GM12878 (cell line): ENCODE measurements around the gene SOX30. TPM values are rescaled to one million over a fixed set of nuclear protein-coding genes. Genes with fewer than 3 reads are reported as not detected.
A peak's percentile ranks its signal among the peaks of the same experiment; 100 is the strongest.

Experiments
- ATAC-seq: fragments of 200-7000 bp; cut with Tn5 transposase; 3 replicates; pipeline ENCODE4 v1.9.1; 2020; ENCODE audit warnings: mild to moderate bottlenecking, moderate library complexity
- BruUV-seq: library from RNA; stranded (reverse); fragments of 400-500 nt; replicated peaks from 2 replicates; lab custom pipeline; 2021; lab: Mats Ljungman, UMichigan
- CTCF ChIA-PET: fragments of 300-600 bp; sonication (Branson Sonifier 250); formaldehyde crosslinking; extraction: SDS; loops from one replicate; lab custom pipeline; 2021; ENCODE audit warnings: inconsistent platforms; lab: Yijun Ruan, JAX
- POLR2A ChIA-PET: fragments of 350-600 bp; formaldehyde crosslinking; extraction: SDS; loops from one replicate; lab custom pipeline; 2021; ENCODE audit warnings: inconsistent platforms; lab: Charles Lee
- RAD21 ChIA-PET: fragments of 300-600 bp; sonication (Branson Sonifier 250); formaldehyde crosslinking; loops from one replicate; lab custom pipeline; 2023; ENCODE audit warnings: antibody characterized with exemption; ENCODE audit not compliant: unreplicated experiment; lab: Charles Lee
- SMC1A ChIA-PET: fragments of 300-600 bp; sonication (Branson Sonifier 250); formaldehyde crosslinking; loops from one replicate; lab custom pipeline; 2023; ENCODE audit not compliant: unreplicated experiment, uncharacterized antibody; lab: Charles Lee
- DNase-seq: peaks from one replicate; pipeline ENCODE4 v3.0.0-alpha.2; 2011; ENCODE audit warnings: low read depth, low spot score
- FAIRE-seq: peaks from 3 replicates; lab custom pipeline; 2011; peaks lifted over from hg19 to GRCh38; lab: Jason Lieb, UNC
- H2AFZ ChIP-seq: 2 replicates; pipeline ENCODE4 v1.6.0; 2011; ENCODE audit warnings: low read depth, low read length, control low read depth; ENCODE audit not compliant: control insufficient read depth
- H3K27ac ChIP-seq: 2 replicates; pipeline ENCODE4 v1.5.1; 2011; ENCODE audit warnings: control low read depth; ENCODE audit not compliant: control insufficient read depth, insufficient read depth
- H3K27me3 ChIP-seq, 2 experiments: replicated peaks in 1 of 2; 2 replicates each; pipeline versions ENCODE4 v1.6.0 to v1.6.1; 2011; ENCODE audit warnings: low read length in 1 of 2; ENCODE audit not compliant: control insufficient read depth in 2 of 2, insufficient read depth in 2 of 2
- H3K36me3 ChIP-seq, 2 experiments: 2 replicates each; pipeline ENCODE4 v1.5.1; 2011; ENCODE audit warnings: low read length in 1 of 2; ENCODE audit not compliant: control insufficient read depth in 2 of 2, insufficient read depth in 2 of 2
- H3K4me1 ChIP-seq: 2 replicates; pipeline ENCODE4 v1.6.1; 2011; ENCODE audit warnings: mild to moderate bottlenecking, low read length, moderate library complexity, mixed read lengths; ENCODE audit not compliant: control insufficient read depth, insufficient read depth
- H3K4me2 ChIP-seq: 2 replicates; pipeline ENCODE4 v1.6.0; 2011; ENCODE audit warnings: control low read depth; ENCODE audit not compliant: control insufficient read depth, insufficient read depth
- H3K4me3 ChIP-seq: fragments of 200-600 bp; sonication (generic); 2 replicates; pipeline ENCODE4 v1.5.1; 2016
- H3K79me2 ChIP-seq: 2 replicates; pipeline ENCODE4 v1.6.0; 2011; ENCODE audit warnings: low read length; ENCODE audit not compliant: control insufficient read depth, insufficient read depth
- H3K9ac ChIP-seq: 2 replicates; pipeline ENCODE4 v1.8.0; 2011; ENCODE audit warnings: low read length, control low read depth, mixed read lengths; ENCODE audit not compliant: control insufficient read depth, insufficient read depth
- H3K9me3 ChIP-seq: replicated peaks from 3 replicates; pipeline ENCODE4 v1.5.1; 2011; ENCODE audit warnings: mild to moderate bottlenecking, low read length; ENCODE audit not compliant: control insufficient read depth, insufficient read depth
- H4K20me1 ChIP-seq: 2 replicates; pipeline ENCODE4 v1.6.0; 2011; ENCODE audit not compliant: control insufficient read depth, insufficient read depth
- BCL11A ChIP-seq: IDR thresholded peaks from 2 replicates; pipeline ENCODE4 v1.6.1; 2011; ENCODE audit warnings: low read depth, low read length
- BHLHE40 ChIP-seq, 2 experiments: fragments of 450-650 bp in 1 of 2; IDR thresholded peaks; 2 replicates each; pipeline ENCODE4 v1.6.1; 2011 to 2017; ENCODE audit warnings: low read depth in 2 of 2, borderline replicate concordance in 1 of 2, improper control_type of control experiment in 1 of 2, low read length in 1 of 2, mild to moderate bottlenecking in 1 of 2
- CBX3 ChIP-seq: fragments of 200-600 bp; sonication (generic); IDR thresholded peaks from 2 replicates; pipeline ENCODE4 v1.6.1; 2016; ENCODE audit warnings: low read depth, borderline replicate concordance
- GABPA ChIP-seq: IDR thresholded peaks from 2 replicates; pipeline ENCODE4 v1.6.1; 2014; ENCODE audit warnings: antibody characterized with exemption, low read depth, mild to moderate bottlenecking, inconsistent platforms
- JUND ChIP-seq: IDR thresholded peaks from 2 replicates; pipeline ENCODE4 v1.6.1; 2012; ENCODE audit warnings: low read depth, mild to moderate bottlenecking, low read length, improper control_type of control experiment, moderate library complexity
- KLF5 ChIP-seq: fragments of 450-650 bp; IDR thresholded peaks from 2 replicates; pipeline ENCODE4 v1.6.1; 2014; ENCODE audit warnings: mild to moderate bottlenecking; ENCODE audit not compliant: partially characterized antibody
- MTA2 ChIP-seq: fragments of 450-650 bp; IDR thresholded peaks from 2 replicates; pipeline ENCODE4 v1.6.1; 2016; ENCODE audit warnings: low read depth, mild to moderate bottlenecking, moderate library complexity
- NFYB ChIP-seq: IDR thresholded peaks from 2 replicates; pipeline ENCODE4 v1.6.1; 2011; ENCODE audit warnings: low read depth, mild to moderate bottlenecking, low read length, improper control_type of control experiment, moderate library complexity; ENCODE audit not compliant: insufficient read depth
- PAX8 ChIP-seq: fragments of 450-650 bp; IDR thresholded peaks from 2 replicates; pipeline ENCODE4 v1.6.1; 2017; ENCODE audit warnings: mild to moderate bottlenecking, moderate library complexity
- POLR2A ChIP-seq: IDR thresholded peaks from 2 replicates; pipeline ENCODE4 v1.6.1; 2011; ENCODE audit warnings: low read depth, mild to moderate bottlenecking, low read length
- POLR2AphosphoS2 ChIP-seq: IDR thresholded peaks from 2 replicates; pipeline ENCODE4 v1.6.1; 2011; ENCODE audit warnings: low read depth, mild to moderate bottlenecking, low read length, improper control_type of control experiment, moderate library complexity
- SMC3 ChIP-seq: IDR thresholded peaks from 2 replicates; pipeline ENCODE4 v1.6.1; 2011; ENCODE audit warnings: low read length, improper control_type of control experiment, borderline replicate concordance
- SREBF2 ChIP-seq: IDR thresholded peaks from 2 replicates; pipeline ENCODE4 v1.6.1; 2012; ENCODE audit warnings: mild to moderate bottlenecking, low read length
- TCF12 ChIP-seq: IDR thresholded peaks from 2 replicates; pipeline ENCODE4 v1.6.1; 2011; ENCODE audit warnings: low read depth, mild to moderate bottlenecking, low read length
- ZNF217 ChIP-seq: fragments of 450-650 bp; IDR thresholded peaks from 2 replicates; pipeline ENCODE4 v1.6.1; 2017; ENCODE audit warnings: antibody characterized with exemption, mild to moderate bottlenecking
- WGBS: methylation state at CpG from one replicate; pipeline ENCODE4 v1.1.6; 2016; ENCODE audit warnings: low lambda C conversion rate; ENCODE audit not compliant: insufficient replicate concordance, insufficient coverage; ENCODE audit errors: missing lambda C conversion rate; 5-methylcytosine and 5-hydroxymethylcytosine counted together
- in situ Hi-C: fragments of 300-500 bp; cut with MboI; formaldehyde crosslinking; loops from 9 replicates; pipeline ENCODE4 v1.14.3; 2018; ENCODE audit warnings: mixed read lengths
- intact Hi-C: fragments of 100-400 bp; cut with micrococcal nuclease; formaldehyde crosslinking; loops from one replicate; pipeline ENCODE4 v1.14.2; 2022; ENCODE audit not compliant: unreplicated experiment
- polyA plus RNA-seq, 11 experiments: library from polyadenylated mRNA; depleted of rRNA in 4 of 11; unstranded in 6 of 11; stranded (reverse) in 5 of 11; fragments of >200 nt; fragmentation: Nextera tagmentation in 4 of 11; fragmentation: Illumina TruSeq in 1 of 11; extraction: Ambion mirVana in 4 of 11; extraction: Trizol in 1 of 11; gene quantifications; 1 replicate in 1 of 11; 2 replicates in 10 of 11; pipeline versions ENCODE4 v1.2.1 to v1.2.3, GENCODE V29; 2011 to 2016; ENCODE audit warnings: inconsistent platforms in 2 of 11, missing spikeins in 2 of 11, low read depth in 1 of 11
- total RNA-seq, 4 experiments: library from RNA; depleted of rRNA in 3 of 4; stranded (reverse); fragments of >200 nt in 3 of 4; fragmentation: Illumina TruSeq in 1 of 4; extraction: Trizol in 1 of 4; gene quantifications; 2 replicates each; pipeline versions ENCODE4 v1.2.1 to v1.2.3, GENCODE V29; 2013 to 2021
- TF ChIP-seq, protein P1 (sequence below): fragments of 450-650 bp; IDR thresholded peaks from 2 replicates; pipeline ENCODE4 v1.6.1; 2016; ENCODE audit warnings: mild to moderate bottlenecking
- TF ChIP-seq, protein P2 (sequence below), 3 experiments: IDR thresholded peaks in 2 of 3; conservative IDR thresholded peaks in 1 of 3; 2 replicates each; pipeline ENCODE4 v1.5.1; 2011; ENCODE audit warnings: low read depth in 3 of 3, low read length in 3 of 3, mild to moderate bottlenecking in 3 of 3, control low read depth in 2 of 3, moderate library complexity in 2 of 3, inconsistent platforms in 1 of 3, mixed read lengths in 1 of 3; ENCODE audit not compliant: control insufficient read depth in 2 of 3, insufficient read depth in 1 of 3; ENCODE audit errors: extremely low read depth in 1 of 3

The SOX30 gene
- total and polyA plus RNA-seq, 10 of the 15 experiments (the other 5 are each of a cell fraction or from before 2014, with no cell fraction given) = 0.06 to 0.32 (median 0.10) TPM; not detected in 2

DNA sequence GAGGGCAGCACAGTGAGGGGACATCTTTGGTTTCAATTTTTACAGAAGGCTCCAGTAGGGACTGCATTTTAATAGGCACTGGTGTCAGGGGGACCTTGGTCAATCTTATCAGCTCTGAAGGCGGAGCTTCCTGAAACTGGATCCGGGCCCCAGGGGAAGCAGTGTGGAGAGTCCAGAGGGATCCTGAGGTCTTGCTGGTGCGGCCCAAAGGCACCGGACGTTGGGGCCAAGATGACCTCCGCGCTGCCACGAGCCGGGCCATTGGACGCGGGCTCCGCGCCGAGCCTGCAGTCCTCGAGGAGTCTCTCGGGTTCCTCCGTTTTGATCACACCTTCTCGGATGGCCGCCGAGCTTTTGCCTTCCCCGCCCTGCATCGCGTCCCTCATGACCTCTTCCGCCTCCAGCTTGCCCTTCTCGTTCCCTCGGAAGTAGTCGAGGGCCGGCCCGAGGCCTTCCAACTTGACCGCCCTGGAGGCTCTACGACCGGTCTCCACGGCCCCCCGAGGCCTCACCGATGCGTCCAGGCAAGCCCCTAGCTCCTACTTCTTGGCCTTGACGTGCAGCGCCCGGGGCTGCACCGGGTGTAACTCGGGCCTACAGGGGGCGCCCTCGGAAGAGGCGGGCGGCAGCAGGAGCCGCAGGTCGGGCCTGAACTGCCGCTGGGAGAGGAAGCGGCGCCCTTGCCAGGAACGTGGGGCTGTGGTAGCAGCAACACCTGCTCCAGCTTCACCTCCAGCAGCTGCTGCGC is 37.9 kb upstream of the SOX30 start:
- Histone ChIP-seq H2AFZ (peak overlapping the region; percentile 29; the same call in 1 of the 2 replicates), H3K27me3 (no peaks in the 10 kb centered on the region), H3K79me2 (no peaks in the 10 kb centered on the region), H3K4me2 (no peak overlapping the region), H3K36me3 (no peaks in the 10 kb centered on the region), H4K20me1 (no peaks in the 10 kb centered on the region), H3K9ac (no peak overlapping the region), H3K4me1 (no peaks in the 10 kb centered on the region), H3K27ac (no peak overlapping the region), H3K4me3 (no peak overlapping the region), H3K9me3 (peaks cover 2% of the 10 kb centered on the region; the same call in 1 of the 3 replicates)
- POLR2A ChIA-PET = no interaction called here
- BruUV-seq = no TSS peak
- TF ChIP-seq NFYB (no peak), MTA2 (no peak), BCL11A (no peak), SMC3 (peak; percentile 10; the same call in 1 of the 2 replicates), SREBF2 (no peak), JUND (no peak), BHLHE40 (IDR thresholded peaks at IDR 0.05; ENCODE audit: borderline replicate concordance in 1 of 2, low read depth in 2 of 2, low read length in 1 of 2) (peak in 1 of 2 experiments; percentile 25; a peak in 1 of 4 replicates), PAX8 (no peak), KLF5 (no peak), GABPA (no peak), TCF12 (peak; percentile 70; the same call in 1 of the 2 replicates), CBX3 (no peak), ZNF217 (no peak), POLR2AphosphoS2 (no peak), POLR2A (no peak)
- TF ChIP-seq, protein P1, sequence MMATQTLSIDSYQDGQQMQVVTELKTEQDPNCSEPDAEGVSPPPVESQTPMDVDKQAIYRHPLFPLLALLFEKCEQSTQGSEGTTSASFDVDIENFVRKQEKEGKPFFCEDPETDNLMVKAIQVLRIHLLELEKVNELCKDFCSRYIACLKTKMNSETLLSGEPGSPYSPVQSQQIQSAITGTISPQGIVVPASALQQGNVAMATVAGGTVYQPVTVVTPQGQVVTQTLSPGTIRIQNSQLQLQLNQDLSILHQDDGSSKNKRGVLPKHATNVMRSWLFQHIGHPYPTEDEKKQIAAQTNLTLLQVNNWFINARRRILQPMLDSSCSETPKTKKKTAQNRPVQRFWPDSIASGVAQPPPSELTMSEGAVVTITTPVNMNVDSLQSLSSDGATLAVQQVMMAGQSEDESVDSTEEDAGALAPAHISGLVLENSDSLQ = no peak
- TF ChIP-seq, protein P2, sequence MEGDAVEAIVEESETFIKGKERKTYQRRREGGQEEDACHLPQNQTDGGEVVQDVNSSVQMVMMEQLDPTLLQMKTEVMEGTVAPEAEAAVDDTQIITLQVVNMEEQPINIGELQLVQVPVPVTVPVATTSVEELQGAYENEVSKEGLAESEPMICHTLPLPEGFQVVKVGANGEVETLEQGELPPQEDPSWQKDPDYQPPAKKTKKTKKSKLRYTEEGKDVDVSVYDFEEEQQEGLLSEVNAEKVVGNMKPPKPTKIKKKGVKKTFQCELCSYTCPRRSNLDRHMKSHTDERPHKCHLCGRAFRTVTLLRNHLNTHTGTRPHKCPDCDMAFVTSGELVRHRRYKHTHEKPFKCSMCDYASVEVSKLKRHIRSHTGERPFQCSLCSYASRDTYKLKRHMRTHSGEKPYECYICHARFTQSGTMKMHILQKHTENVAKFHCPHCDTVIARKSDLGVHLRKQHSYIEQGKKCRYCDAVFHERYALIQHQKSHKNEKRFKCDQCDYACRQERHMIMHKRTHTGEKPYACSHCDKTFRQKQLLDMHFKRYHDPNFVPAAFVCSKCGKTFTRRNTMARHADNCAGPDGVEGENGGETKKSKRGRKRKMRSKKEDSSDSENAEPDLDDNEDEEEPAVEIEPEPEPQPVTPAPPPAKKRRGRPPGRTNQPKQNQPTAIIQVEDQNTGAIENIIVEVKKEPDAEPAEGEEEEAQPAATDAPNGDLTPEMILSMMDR (IDR thresholded peaks at IDR 0.05 in 2 of 3, conservative IDR thresholded peaks at IDR 0.05 in 1 of 3; ENCODE audit: control insufficient read depth in 2 of 3, extremely low read depth in 1 of 3, insufficient read depth in 1 of 3, low read depth in 3 of 3, low read length in 3 of 3) = peak; percentile 26 to 65 (median 36); a peak in 4 of 6 replicates
- 79% methylated on average over 35 of the region's 52 CpGs for WGBS
- intact Hi-C loops (no loop called here), in situ Hi-C loops (no loop called here)
- DNase-seq (no peak), FAIRE-seq (no peak), ATAC-seq (peak; percentile 97)
- CTCF ChIA-PET = interaction anchor here (0.5 to 1.6 kb wide), 7 partner anchors 8 to 70 kb away, joined by 3 to 7 read pairs (median 5); partner anchors contain the start of gene LSM11
- SMC1A ChIA-PET = no interaction called here
- RAD21 ChIA-PET = interaction anchor here (0.7 to 0.9 kb wide), 2 partner anchors 53 to 97 kb away, joined by 3 read pairs; partner anchors contain the start of gene LSM11
